Measurements from ENCODE around the gene CCDC117. TPM values are rescaled to one million over a fixed set of nuclear protein-coding genes. Genes with fewer than 3 reads are reported as not detected.
A peak's percentile ranks its signal among the peaks of the same experiment; 100 is the strongest.
"Not testable (repeated sequence)": the region's sequence is repeated elsewhere in the genome, so short reads cannot be mapped to it uniquely, and the experiment has no call there.

Gene CCDC117
- total and polyA plus RNA-seq, 4 donors: 8.1 to 24.0 (median 16.2) TPM

GRCh38 chr22:28750471-28750881, 22.0 kb upstream of the CCDC117 start:
- Histone ChIP-seq H3K4me1 (ENCODE audit: control insufficient read depth in 4 of 4, insufficient read depth in 4 of 4, low read length in 3 of 4) (peaks cover 3 to 16% (median 10%) of the 10 kb centered on the region in 4 donors), H3K9ac (ENCODE audit: low read depth in 1 of 2, low read length in 2 of 2) (no peak overlapping the region), H3K36me3 (ENCODE audit: control insufficient read depth in 4 of 4, insufficient read depth in 3 of 4, low read depth in 1 of 4, low read length in 3 of 4) (peaks cover 5 to 13% (median 9%) of the 10 kb centered on the region in 4 donors), H3K27ac (ENCODE audit: low read depth in 1 of 2, low read length in 2 of 2) (no peak overlapping the region), H3K27me3 (ENCODE audit: control insufficient read depth in 4 of 4, insufficient read depth in 4 of 4, low read length in 3 of 4) (no peaks in the 10 kb centered on the region), H3K4me3 (ENCODE audit: low read depth in 1 of 3, low read length in 3 of 3) (no peak overlapping the region), H3K9me3 (ENCODE audit: control insufficient read depth in 4 of 4, low read length in 3 of 4) (no peaks in the 10 kb centered on the region)
- WGBS: 88% methylated on average over 6 of the region's 6 CpGs
- no peak for TF ChIP-seq MAX (IDR thresholded peaks at IDR 0.05)
- DNase-seq (ENCODE audit: low spot score): no peak

GRCh38 chr22:28754512-28754911, 18.0 kb upstream of the CCDC117 start:
- H3K9me3 ChIP-seq (ENCODE audit: control insufficient read depth in 4 of 4, low read length in 3 of 4); H3K27ac ChIP-seq (ENCODE audit: low read depth in 1 of 2, low read length in 2 of 2); H3K27me3 ChIP-seq (ENCODE audit: control insufficient read depth in 4 of 4, insufficient read depth in 4 of 4, low read length in 3 of 4); H3K36me3 ChIP-seq (ENCODE audit: control insufficient read depth in 4 of 4, insufficient read depth in 3 of 4, low read depth in 1 of 4, low read length in 3 of 4); H3K9ac ChIP-seq (ENCODE audit: low read depth in 1 of 2, low read length in 2 of 2); H3K4me1 ChIP-seq (ENCODE audit: control insufficient read depth in 4 of 4, insufficient read depth in 4 of 4, low read length in 3 of 4); DNase-seq (ENCODE audit: low spot score); H3K4me3 ChIP-seq (ENCODE audit: low read depth in 1 of 3, low read length in 3 of 3): not testable (repeated sequence)
- whole genome bisulfite sequencing: 92% methylated on average over 3 of the region's 3 CpGs
- TF ChIP-seq RXRA (IDR thresholded peaks at IDR 0.05): peak; percentile 51 to 79

- H3K9ac ChIP-seq (ENCODE audit: low read depth in 1 of 2, low read length in 2 of 2): no peak overlapping the region
- no peaks in the 10 kb centered on the region for H3K36me3 ChIP-seq (ENCODE audit: control insufficient read depth in 4 of 4, insufficient read depth in 3 of 4, low read depth in 1 of 4, low read length in 3 of 4)
- H3K27ac ChIP-seq (ENCODE audit: low read depth in 1 of 2, low read length in 2 of 2): no peak overlapping the region
- no peaks in the 10 kb centered on the region for H3K27me3 ChIP-seq (ENCODE audit: control insufficient read depth in 4 of 4, insufficient read depth in 4 of 4, low read length in 3 of 4)
- H3K4me1 ChIP-seq (ENCODE audit: control insufficient read depth in 4 of 4, insufficient read depth in 4 of 4, low read length in 3 of 4): no peaks in the 10 kb centered on the region
- H3K4me3 ChIP-seq (ENCODE audit: low read depth in 1 of 3, low read length in 3 of 3): no peak overlapping the region
- WGBS: 87% methylated on average over 3 of the region's 3 CpGs
- TF ChIP-seq JUND (IDR thresholded peaks at IDR 0.05) (no peak), TAF1 (conservative IDR thresholded peaks at IDR 0.05) (no peak), HNF4A (conservative IDR thresholded peaks at IDR 0.05) (no peak), GABPA (IDR thresholded peaks at IDR 0.05 in 1 of 2, conservative IDR thresholded peaks at IDR 0.05 in 1 of 2) (no peak), EGR1 (IDR thresholded peaks at IDR 0.05; ENCODE audit: low read depth in 2 of 2) (no peak), FOXA1 (IDR thresholded peaks at IDR 0.05) (no peak), HNF4G (IDR thresholded peaks at IDR 0.05) (no peak), MAX (IDR thresholded peaks at IDR 0.05) (no peak), YY1 (IDR thresholded peaks at IDR 0.05) (no peak)
- TF ChIP-seq, protein P1, sequence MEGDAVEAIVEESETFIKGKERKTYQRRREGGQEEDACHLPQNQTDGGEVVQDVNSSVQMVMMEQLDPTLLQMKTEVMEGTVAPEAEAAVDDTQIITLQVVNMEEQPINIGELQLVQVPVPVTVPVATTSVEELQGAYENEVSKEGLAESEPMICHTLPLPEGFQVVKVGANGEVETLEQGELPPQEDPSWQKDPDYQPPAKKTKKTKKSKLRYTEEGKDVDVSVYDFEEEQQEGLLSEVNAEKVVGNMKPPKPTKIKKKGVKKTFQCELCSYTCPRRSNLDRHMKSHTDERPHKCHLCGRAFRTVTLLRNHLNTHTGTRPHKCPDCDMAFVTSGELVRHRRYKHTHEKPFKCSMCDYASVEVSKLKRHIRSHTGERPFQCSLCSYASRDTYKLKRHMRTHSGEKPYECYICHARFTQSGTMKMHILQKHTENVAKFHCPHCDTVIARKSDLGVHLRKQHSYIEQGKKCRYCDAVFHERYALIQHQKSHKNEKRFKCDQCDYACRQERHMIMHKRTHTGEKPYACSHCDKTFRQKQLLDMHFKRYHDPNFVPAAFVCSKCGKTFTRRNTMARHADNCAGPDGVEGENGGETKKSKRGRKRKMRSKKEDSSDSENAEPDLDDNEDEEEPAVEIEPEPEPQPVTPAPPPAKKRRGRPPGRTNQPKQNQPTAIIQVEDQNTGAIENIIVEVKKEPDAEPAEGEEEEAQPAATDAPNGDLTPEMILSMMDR (IDR thresholded peaks at IDR 0.05; ENCODE audit: low read depth, low read length, missing input control): no peak
- TF ChIP-seq, protein P2, sequence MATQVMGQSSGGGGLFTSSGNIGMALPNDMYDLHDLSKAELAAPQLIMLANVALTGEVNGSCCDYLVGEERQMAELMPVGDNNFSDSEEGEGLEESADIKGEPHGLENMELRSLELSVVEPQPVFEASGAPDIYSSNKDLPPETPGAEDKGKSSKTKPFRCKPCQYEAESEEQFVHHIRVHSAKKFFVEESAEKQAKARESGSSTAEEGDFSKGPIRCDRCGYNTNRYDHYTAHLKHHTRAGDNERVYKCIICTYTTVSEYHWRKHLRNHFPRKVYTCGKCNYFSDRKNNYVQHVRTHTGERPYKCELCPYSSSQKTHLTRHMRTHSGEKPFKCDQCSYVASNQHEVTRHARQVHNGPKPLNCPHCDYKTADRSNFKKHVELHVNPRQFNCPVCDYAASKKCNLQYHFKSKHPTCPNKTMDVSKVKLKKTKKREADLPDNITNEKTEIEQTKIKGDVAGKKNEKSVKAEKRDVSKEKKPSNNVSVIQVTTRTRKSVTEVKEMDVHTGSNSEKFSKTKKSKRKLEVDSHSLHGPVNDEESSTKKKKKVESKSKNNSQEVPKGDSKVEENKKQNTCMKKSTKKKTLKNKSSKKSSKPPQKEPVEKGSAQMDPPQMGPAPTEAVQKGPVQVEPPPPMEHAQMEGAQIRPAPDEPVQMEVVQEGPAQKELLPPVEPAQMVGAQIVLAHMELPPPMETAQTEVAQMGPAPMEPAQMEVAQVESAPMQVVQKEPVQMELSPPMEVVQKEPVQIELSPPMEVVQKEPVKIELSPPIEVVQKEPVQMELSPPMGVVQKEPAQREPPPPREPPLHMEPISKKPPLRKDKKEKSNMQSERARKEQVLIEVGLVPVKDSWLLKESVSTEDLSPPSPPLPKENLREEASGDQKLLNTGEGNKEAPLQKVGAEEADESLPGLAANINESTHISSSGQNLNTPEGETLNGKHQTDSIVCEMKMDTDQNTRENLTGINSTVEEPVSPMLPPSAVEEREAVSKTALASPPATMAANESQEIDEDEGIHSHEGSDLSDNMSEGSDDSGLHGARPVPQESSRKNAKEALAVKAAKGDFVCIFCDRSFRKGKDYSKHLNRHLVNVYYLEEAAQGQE (IDR thresholded peaks at IDR 0.05): no peak
- TF ChIP-seq, protein P3, sequence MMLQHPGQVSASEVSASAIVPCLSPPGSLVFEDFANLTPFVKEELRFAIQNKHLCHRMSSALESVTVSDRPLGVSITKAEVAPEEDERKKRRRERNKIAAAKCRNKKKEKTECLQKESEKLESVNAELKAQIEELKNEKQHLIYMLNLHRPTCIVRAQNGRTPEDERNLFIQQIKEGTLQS (IDR thresholded peaks at IDR 0.05): no peak
- DNase-seq (ENCODE audit: low spot score): no peak
- no peaks in the 10 kb centered on the region for H3K9me3 ChIP-seq (ENCODE audit: control insufficient read depth in 4 of 4, low read length in 3 of 4)
These were observed 12.5 kb upstream of the CCDC117 start for GRCh38 chr22:28759861-28760560.

All from liver (tissue), 9 donors.